T-helper 22 cell (primary cell): ENCODE results near the gene NRAS.

Experiments used
- DNase-seq: peaks from one replicate; pipeline ENCODE4 v3.0.0-alpha.2; 2020; ENCODE audit warnings: low read depth

The NRAS gene

GRCh38 chr1:114725230-114725629, 8.7 kb upstream of the NRAS start:
- DNase-seq = no peak

- DNase-seq = no peak
Measured at GRCh38 chr1:114723915-114724314, 7.3 kb upstream of the NRAS start.

GRCh38 chr1:114723457-114723856, 6.9 kb upstream of the NRAS start:
- DNase-seq = no peak

- no peak for DNase-seq
Measured at GRCh38 chr1:114720492-114720891, 3.9 kb upstream of the NRAS start.

- no peak for DNase-seq
Measured at GRCh38 chr1:114719424-114719787, 2.8 kb upstream of the NRAS start.

- no peak for DNase-seq
Measured at GRCh38 chr1:114718661-114719423, 2.3 kb upstream of the NRAS start.

- no peak for DNase-seq
Measured at GRCh38 chr1:114715952-114716303, 643 bp downstream of the NRAS start.

GRCh38 chr1:114712977-114713376, 3.6 kb downstream of the NRAS start:
- DNase-seq = no peak

- no peak for DNase-seq
Measured at GRCh38 chr1:114710360-114710759, 6.2 kb downstream of the NRAS start.

- no peak for DNase-seq
Measured at GRCh38 chr1:114707604-114708003, 9.0 kb downstream of the NRAS start.

- DNase-seq = no peak
Measured at GRCh38 chr1:114703242-114703641, 13.3 kb downstream of the NRAS start.

- no peak for DNase-seq
Measured at GRCh38 chr1:114702737-114703136, 13.8 kb downstream of the NRAS start.

- DNase-seq = no peak
Measured at GRCh38 chr1:114701931-114702330, 14.6 kb downstream of the NRAS start.

- no peak for DNase-seq
Measured at GRCh38 chr1:114700036-114700600, 16.5 kb downstream of the NRAS start.

GRCh38 chr1:114696810-114697209, 19.8 kb downstream of the NRAS start:
- DNase-seq = no peak

GRCh38 chr1:114695430-114696058, 21.0 kb downstream of the NRAS start, which contains the start of gene AMPD1:
TSS of gene AMPD1 (minus strand) at chr1:114695546. CDS start at chr1:114695471, 75 bp downstream.
- DNase-seq = no peak

- DNase-seq = no peak
Measured at GRCh38 chr1:114694540-114695310, 21.8 kb downstream of the NRAS start.

GRCh38 chr1:114692947-114693346, 23.6 kb downstream of the NRAS start:
- DNase-seq = no peak

- DNase-seq = no peak
Measured at GRCh38 chr1:114691061-114691460, 25.5 kb downstream of the NRAS start.

GRCh38 chr1:114690148-114690547, 26.4 kb downstream of the NRAS start:
- DNase-seq = no peak

- no peak for DNase-seq
Measured at GRCh38 chr1:114688526-114688925, 28.0 kb downstream of the NRAS start.

GRCh38 chr1:114685851-114686250, 30.7 kb downstream of the NRAS start:
- DNase-seq = no peak

- no peak for DNase-seq
Measured at GRCh38 chr1:114677691-114678090, 38.9 kb downstream of the NRAS start.
